GM18507 (cell line): ENCODE measurements around the gene CACNA2D2.
A peak's percentile ranks its signal among the peaks of the same experiment; 100 is the strongest.

Source experiments
- DNase-seq: peaks from one replicate; pipeline ENCODE4 v3.0.0; 2011; ENCODE audit warnings: low read depth; ENCODE audit not compliant: insufficient read length; ENCODE audit errors: extremely low spot score
- FAIRE-seq: peaks from 2 replicates; lab custom pipeline; 2011; peaks lifted over from hg19 to GRCh38; lab: Jason Lieb, UNC

The CACNA2D2 gene

DNA sequence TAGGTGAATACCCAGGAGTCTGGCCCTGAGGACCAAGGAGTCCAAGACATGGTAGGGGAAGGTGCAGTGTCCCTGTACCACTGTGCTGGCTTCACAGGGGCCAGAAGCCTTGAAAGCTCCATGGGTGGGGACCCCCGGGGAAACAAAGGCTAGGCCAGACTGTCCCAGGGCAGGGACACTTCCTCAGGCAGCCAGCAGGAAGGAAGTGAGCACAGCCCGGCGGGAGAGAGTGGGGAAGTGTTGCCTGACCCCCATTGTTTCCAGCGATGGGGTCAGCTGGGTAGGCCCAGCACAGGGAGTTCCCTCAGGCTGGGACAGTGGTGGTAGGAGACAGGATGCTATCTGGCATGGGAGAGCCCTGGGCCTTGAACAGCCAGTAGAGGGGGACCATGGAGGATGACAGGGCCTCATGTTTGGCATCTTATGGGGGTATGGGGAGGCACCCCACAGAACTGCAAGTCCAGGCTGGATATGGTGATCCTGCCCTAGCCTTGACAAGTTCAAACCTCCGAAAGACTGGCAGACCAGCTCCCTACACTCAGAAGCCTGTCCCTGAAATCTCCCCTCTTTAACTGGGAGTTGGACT is 179.7 kb downstream of the CACNA2D2 start:
- no peak for FAIRE-seq
- DNase-seq: no peak

- DNase-seq: no peak
- FAIRE-seq: no peak
Measured at GRCh38 chr3:50323092-50323600, 180.3 kb downstream of the CACNA2D2 start.

DNA sequence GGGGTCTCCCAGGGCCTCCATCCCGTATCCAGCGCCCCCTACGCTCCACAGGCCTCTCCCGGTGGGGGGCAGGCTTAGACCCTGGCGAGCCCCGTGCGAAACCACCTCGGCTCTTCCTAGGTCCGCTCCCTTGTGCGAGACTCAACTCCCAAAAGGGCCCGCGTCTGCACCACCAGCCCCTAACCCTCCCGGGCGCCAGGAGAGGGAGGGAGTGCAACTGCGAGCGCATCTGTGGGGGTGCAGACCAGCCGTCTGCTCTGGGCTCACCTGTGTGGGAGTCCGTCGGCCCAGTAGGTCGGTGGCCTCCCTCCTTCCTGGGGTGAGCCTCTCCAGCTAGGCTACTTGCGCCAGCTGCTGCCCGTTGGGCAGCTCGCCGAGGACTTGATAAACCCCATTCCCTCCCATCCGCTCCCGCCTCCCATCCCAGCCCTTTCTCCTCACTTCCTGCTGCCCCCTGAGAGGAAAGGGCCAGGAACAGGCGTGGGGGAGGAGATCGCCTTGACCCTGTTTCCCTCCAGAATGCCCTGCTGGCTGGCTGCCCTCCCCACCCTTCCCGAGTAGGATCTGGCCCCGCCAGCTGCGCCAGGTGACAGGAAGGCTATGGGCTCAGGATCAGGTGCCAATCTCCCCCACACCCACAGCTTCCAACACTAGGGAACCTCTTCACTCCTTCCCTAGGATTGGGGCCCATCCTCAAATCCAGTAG is 180.9 kb downstream of the CACNA2D2 start, which contains the start of gene HYAL2:
HYAL2 (minus strand) TSS at position 360 of the 706 bp plus-strand sequence. CDS start 2,256 bp downstream, outside the sequence.
- DNase-seq (no peak), FAIRE-seq (no peak)

DNA sequence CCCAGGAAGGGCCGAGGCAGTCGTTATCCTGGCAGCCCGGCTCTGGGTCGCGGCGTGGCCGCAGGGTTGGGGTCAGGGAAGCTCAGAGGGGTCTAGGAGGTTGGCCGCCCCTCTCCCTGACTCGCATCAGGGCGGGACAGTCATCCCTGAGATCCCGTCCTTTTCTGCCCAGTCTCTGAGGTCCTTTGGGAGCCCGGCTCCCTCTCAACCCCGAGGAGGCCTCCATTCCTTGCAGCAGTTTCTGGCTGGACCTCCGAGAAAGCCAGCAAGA is 181.4 kb downstream of the CACNA2D2 start:
- DNase-seq (no peak), FAIRE-seq (no peak)

- peak; percentile 77 for FAIRE-seq
Measured at GRCh38 chr3:50321336-50322114, 181.9 kb downstream of the CACNA2D2 start.

DNA sequence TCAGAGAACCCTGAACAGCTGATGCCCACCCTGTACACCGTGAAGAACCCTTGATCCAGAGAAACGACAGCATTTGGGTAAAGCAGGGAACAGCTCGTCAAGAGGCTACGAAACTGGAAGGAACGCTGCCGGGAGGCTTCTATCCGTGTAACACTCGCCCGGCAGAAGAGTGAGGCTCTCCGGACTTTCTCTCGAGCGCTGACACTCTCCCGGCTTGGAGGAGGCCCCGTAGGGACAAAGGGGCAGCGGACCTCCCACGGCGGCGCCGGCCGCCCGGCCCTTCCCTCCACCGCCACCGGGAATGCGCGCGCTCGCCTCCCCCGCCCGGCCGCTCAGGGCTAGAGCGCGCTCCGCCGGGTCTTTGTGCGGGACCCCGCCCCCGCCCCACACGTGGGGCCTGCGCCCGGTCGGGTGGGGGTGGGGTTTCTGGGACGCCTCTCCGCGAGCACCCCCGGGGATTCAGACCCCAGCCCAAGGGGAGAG is 182.5 kb downstream of the CACNA2D2 start:
- no peak for DNase-seq
- FAIRE-seq: peak; percentile 61

More at GRCh38 chr3:50321336-50322114, 181.9 kb downstream of the CACNA2D2 start:
- no peak for DNase-seq

GRCh38 chr3:50319894-50320625 is 183.4 kb downstream of the CACNA2D2 start:
- FAIRE-seq (no peak), DNase-seq (no peak)

DNA sequence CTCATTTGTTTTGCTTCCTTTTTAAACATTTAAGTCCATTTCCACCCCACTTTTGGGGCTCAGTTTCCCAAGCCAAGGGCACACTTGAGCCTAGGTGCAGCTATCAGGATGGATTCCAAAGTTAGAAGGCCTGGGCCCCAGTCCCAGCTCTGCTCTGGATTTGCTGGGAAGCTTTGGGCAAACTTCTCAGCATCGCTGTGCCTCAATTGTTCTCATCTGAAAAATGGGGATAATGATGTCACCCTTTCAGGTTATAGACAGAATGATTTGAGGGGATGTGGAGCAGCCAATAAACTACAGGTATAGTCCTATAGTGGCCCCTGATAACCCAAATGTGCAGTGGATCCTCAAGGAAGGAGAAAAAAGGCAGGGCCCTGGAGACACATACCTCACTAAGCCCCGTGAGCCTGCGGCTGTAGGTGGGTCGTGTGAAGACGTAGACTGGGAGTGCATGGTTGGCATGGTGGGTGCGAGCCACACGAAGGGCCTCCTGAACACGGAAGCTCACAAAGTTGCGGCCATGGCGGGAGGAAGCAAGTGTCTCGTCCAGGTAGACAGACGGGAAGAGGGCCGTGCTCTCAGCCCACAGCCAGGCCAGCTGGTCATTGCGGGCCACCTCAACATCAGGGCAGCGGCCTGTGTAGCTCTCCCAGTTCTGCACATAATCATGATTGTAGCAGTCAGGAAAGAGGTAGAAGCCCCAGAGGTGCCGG is 184.1 kb downstream of the CACNA2D2 start:
- DNase-seq (no peak), FAIRE-seq (no peak)

- FAIRE-seq (no peak), DNase-seq (no peak)
Measured at GRCh38 chr3:50318615-50319014, 184.8 kb downstream of the CACNA2D2 start.

- FAIRE-seq: no peak
- DNase-seq: no peak
Measured at GRCh38 chr3:50318163-50318562, 185.3 kb downstream of the CACNA2D2 start.

- FAIRE-seq: no peak
- DNase-seq: no peak
Measured at GRCh38 chr3:50317300-50317699, 186.1 kb downstream of the CACNA2D2 start.

DNA sequence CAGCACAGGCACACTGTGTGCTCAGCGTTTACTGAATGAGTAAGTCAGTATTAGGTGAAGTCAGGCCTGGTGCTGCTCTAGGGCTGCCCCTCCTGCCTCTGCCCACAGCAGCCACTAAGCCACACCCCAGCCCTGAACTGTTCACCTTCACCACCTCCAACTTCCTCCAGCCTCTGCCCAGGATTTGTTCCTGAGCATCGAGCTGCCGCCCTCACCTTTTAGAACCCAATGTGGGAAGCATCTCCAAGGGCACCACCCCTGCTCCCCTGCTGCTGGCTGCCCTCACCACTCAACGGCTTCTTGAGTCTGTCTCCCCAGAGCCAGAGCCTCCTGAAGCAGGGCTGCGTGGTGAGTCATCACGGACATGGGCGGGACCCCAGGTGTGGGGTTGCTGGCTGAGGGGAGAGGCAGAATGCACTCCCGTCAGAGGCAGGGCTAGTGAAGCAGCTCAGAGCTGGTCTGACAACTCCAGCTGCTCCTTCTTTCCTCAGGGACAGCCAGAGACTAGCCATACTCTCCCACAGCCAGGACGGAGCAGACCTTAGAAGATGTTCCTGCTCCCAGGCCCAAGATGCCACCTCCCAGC is 186.7 kb downstream of the CACNA2D2 start:
- no peak for DNase-seq

GRCh38 chr3:50314816-50315215 is 188.6 kb downstream of the CACNA2D2 start:
- DNase-seq: no peak

More for the DNA sequence above, 186.7 kb downstream of the CACNA2D2 start:
- no peak for FAIRE-seq

DNA sequence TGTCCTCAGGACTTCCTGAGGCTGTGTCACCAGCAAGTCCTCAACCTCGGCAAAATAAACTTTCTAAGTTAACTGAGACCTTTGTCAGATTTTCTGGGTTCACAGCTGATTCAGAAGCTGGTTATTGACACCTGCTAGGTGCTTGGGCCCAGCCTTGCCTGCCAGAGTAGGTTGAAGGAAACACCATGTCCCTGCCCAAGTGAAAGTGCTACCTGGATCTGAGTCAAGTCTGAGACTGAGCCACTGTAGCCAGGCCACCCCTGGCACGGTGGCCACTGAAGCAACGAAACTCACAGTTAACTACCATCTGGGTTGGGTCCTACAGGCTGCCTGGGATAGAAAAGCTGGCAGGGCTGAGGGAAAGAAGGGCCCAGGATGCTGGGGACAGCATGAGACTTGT is 189.1 kb downstream of the CACNA2D2 start:
- no peak for DNase-seq
- FAIRE-seq: no peak

More at GRCh38 chr3:50314816-50315215, 188.6 kb downstream of the CACNA2D2 start:
- no peak for FAIRE-seq
